ENCODE measurements around the gene PHC2. TPM values are rescaled to one million over a fixed set of nuclear protein-coding genes. Genes with fewer than 3 reads are reported as not detected.

Gene PHC2
- total and polyA plus RNA-seq, 3 donors from 2014 or later = 121 to 178 (median 130) TPM

GRCh38 chr1:33297911-33298622 lies 132.8 kb downstream of the PHC2 start:
- Histone ChIP-seq H3K27ac (no peak overlapping the region), H3K9me3 (no peaks in the 10 kb centered on the region), H3K4me3 (no peak overlapping the region), H3K27me3 (no peaks in the 10 kb centered on the region), H3K4me1 (peaks cover 8% of the 10 kb centered on the region), H3K36me3 (ENCODE audit: low read depth, missing control alignments) (no peaks in the 10 kb centered on the region)
- intact Hi-C loops (cut with DNase I; ENCODE audit: low total_unique reads) = loop anchor here (5.0 kb wide), 1 partner anchor 69 kb away; no protein-coding TSS in a partner anchor
- TF ChIP-seq CTCF (IDR thresholded peaks at IDR 0.05) (no peak), POLR2A (IDR thresholded peaks at IDR 0.05) (no peak)
- DNase-seq = no peak
- WGBS, 2 donors = 93 to 97% methylated on average over 4 of the region's 4 CpGs

GRCh38 chr1:33296824-33297223 lies 134.1 kb downstream of the PHC2 start:
- DNase-seq = no peak
- intact Hi-C loops (cut with DNase I; ENCODE audit: low total_unique reads) = loop anchor here (5.0 kb wide), 1 partner anchor 70 kb away; no protein-coding TSS in a partner anchor
- no peaks in the 10 kb centered on the region for H3K27me3 ChIP-seq
- TF ChIP-seq CTCF (IDR thresholded peaks at IDR 0.05) (no peak), POLR2A (IDR thresholded peaks at IDR 0.05) (no peak)
- H3K27ac ChIP-seq = no peak overlapping the region
- WGBS, 2 donors = 89 to 91% methylated on average over 3 to 4 of the region's 4 CpGs
- H3K36me3 ChIP-seq (ENCODE audit: low read depth, missing control alignments) = no peaks in the 10 kb centered on the region
- H3K4me3 ChIP-seq = no peak overlapping the region
- H3K4me1 ChIP-seq = peaks cover 13% of the 10 kb centered on the region
- H3K9me3 ChIP-seq = no peaks in the 10 kb centered on the region

- Histone ChIP-seq H3K27ac (no peak overlapping the region), H3K4me1 (peaks cover 13% of the 10 kb centered on the region), H3K27me3 (no peaks in the 10 kb centered on the region), H3K36me3 (ENCODE audit: low read depth, missing control alignments) (no peaks in the 10 kb centered on the region), H3K9me3 (no peaks in the 10 kb centered on the region), H3K4me3 (no peak overlapping the region)
- no peak for DNase-seq
- TF ChIP-seq CTCF (IDR thresholded peaks at IDR 0.05) (no peak), POLR2A (IDR thresholded peaks at IDR 0.05) (no peak)
- intact Hi-C loops (cut with DNase I; ENCODE audit: low total_unique reads) = loop anchor here (5.0 kb wide), 1 partner anchor 71 kb away; no protein-coding TSS in a partner anchor
- 68 to 69% methylated on average over 9 of the region's 9 CpGs for WGBS, 2 donors
These were observed 134.8 kb downstream of the PHC2 start for GRCh38 chr1:33296082-33296458.

- no peaks in the 10 kb centered on the region for H3K27me3 ChIP-seq
- no peaks in the 10 kb centered on the region for H3K9me3 ChIP-seq
- no peaks in the 10 kb centered on the region for H3K36me3 ChIP-seq (ENCODE audit: low read depth, missing control alignments)
- intact Hi-C loops (cut with DNase I; ENCODE audit: low total_unique reads) = loop anchor here (5.0 kb wide), 1 partner anchor 72 kb away; no protein-coding TSS in a partner anchor
- H3K4me1 ChIP-seq = peaks cover 13% of the 10 kb centered on the region
- peak; percentile 92 for DNase-seq
- TF ChIP-seq POLR2A (IDR thresholded peaks at IDR 0.05) = no peak
- TF ChIP-seq CTCF (IDR thresholded peaks at IDR 0.05) = peak; percentile 95 to 99 (median 97)
- WGBS, 2 donors = 38 to 53% methylated on average over 9 to 12 of the region's 12 CpGs
- H3K27ac ChIP-seq = no peak overlapping the region
- no peak overlapping the region for H3K4me3 ChIP-seq
These were observed 135.3 kb downstream of the PHC2 start for GRCh38 chr1:33295450-33296081.
